Gastrocnemius medialis (tissue), 4 donors: ENCODE results near the gene KCNJ5. TPM values are rescaled to one million over a fixed set of nuclear protein-coding genes. Genes with fewer than 3 reads are reported as not detected.
"Not testable (repeated sequence)": the region's sequence is repeated elsewhere in the genome, so short reads cannot be mapped to it uniquely, and the experiment has no call there.

ENCODE experiments used
- ATAC-seq, 2 donors: fragments of 150-250 bp; one replicate each; pipeline ENCODE4 v1.9.1; 2016
- DNase-seq, 2 donors: peaks; one replicate each; pipeline ENCODE4 v3.0.0-alpha.2; 2019
- H3K27ac ChIP-seq, 4 donors: fragments of 200-600 bp; sonication (generic); 1 replicate in 1 of 4; 2 replicates in 3 of 4; pipeline ENCODE4 v1.5.1; 2016 to 2018; ENCODE audit warnings: mild to moderate bottlenecking in 2 of 4, moderate library complexity in 1 of 4
- H3K27me3 ChIP-seq, 3 donors: fragments of 200-600 bp; sonication (generic) in 2 of 3; 1 replicate in 1 of 3; 2 replicates in 2 of 3; pipeline versions ENCODE4 v1.5.1 to v1.6.0; 2016 to 2019; ENCODE audit warnings: mild to moderate bottlenecking in 1 of 3, moderate library complexity in 1 of 3
- H3K36me3 ChIP-seq, 2 donors: fragments of 200-600 bp; sonication (generic) in 1 of 2; one replicate each; pipeline ENCODE4 v1.5.1; 2017 to 2018
- H3K4me1 ChIP-seq, 2 donors: fragments of 200-600 bp; sonication (generic) in 1 of 2; one replicate each; pipeline ENCODE4 v1.5.1; 2016 to 2017; ENCODE audit warnings: mild to moderate bottlenecking in 2 of 2
- H3K4me3 ChIP-seq, 4 donors: fragments of 200-600 bp; sonication (generic) in 3 of 4; 1 replicate in 1 of 4; 2 replicates in 3 of 4; pipeline ENCODE4 v1.5.1; 2016 to 2019; ENCODE audit warnings: mild to moderate bottlenecking in 2 of 4
- H3K9me3 ChIP-seq, 3 donors: fragments of 200-600 bp; sonication (generic) in 2 of 3; 1 replicate in 1 of 3; 2 replicates in 2 of 3; pipeline ENCODE4 v1.5.1; 2016 to 2019
- POLR2A ChIP-seq, 2 donors: fragments of 450-650 bp; IDR thresholded peaks; one replicate each; pipeline ENCODE4 v1.6.1; 2017; ENCODE audit warnings: antibody characterized with exemption in 2 of 2, mild to moderate bottlenecking in 2 of 2, moderate library complexity in 2 of 2
- in situ Hi-C, 4 donors: fragments of 200-750 bp; cut with MboI; loops; one replicate each; pipeline versions ENCODE4 v1.15.0 to v1.8.0; 2017; ENCODE audit warnings: low sequenced_read_pairs in 4 of 4
- intact Hi-C: fragments of 100-400 bp; cut with DNase I; formaldehyde crosslinking; loops from one replicate; pipeline ENCODE4 v1.15.1; 2023; ENCODE audit warnings: low total_unique reads
- total RNA-seq, 4 donors: library from RNA; depleted of rRNA; stranded (reverse); fragments of >200 nt; gene quantifications; one replicate each; pipeline versions ENCODE4 v1.1.0 to v1.2.3, GENCODE V29; 2016
- TF ChIP-seq, protein P1 (sequence below), 5 experiments: fragments of 450-650 bp in 3 of 5; fragments of 200-600 bp in 2 of 5; sonication (generic) in 2 of 5; IDR thresholded peaks in 4 of 5; conservative IDR thresholded peaks in 1 of 5; 1 replicate in 4 of 5; 2 replicates in 1 of 5; pipeline ENCODE4 v1.5.1; 2016 to 2019; ENCODE audit warnings: antibody characterized with exemption in 5 of 5, mild to moderate bottlenecking in 3 of 5, moderate library complexity in 3 of 5

The KCNJ5 gene
- total RNA-seq, 4 donors from 2014 or later, result 0.24 to 0.46 TPM; not detected in 2

- no peak overlapping the region for H3K27ac ChIP-seq
- no peaks in the 10 kb centered on the region for H3K36me3 ChIP-seq
- in situ Hi-C loops, result loop anchor here in 1 of 4 donors (25.0 kb wide), 1 partner anchor 93 kb away; no protein-coding TSS in a partner anchor
- DNase-seq (no peak), ATAC-seq (no peak)
- H3K4me1 ChIP-seq, result no peaks in the 10 kb centered on the region
- no peaks in the 10 kb centered on the region for H3K9me3 ChIP-seq
- intact Hi-C loops, result no loop called here
- no peaks in the 10 kb centered on the region for H3K27me3 ChIP-seq
- no peak overlapping the region for H3K4me3 ChIP-seq
- TF ChIP-seq POLR2A (IDR thresholded peaks at IDR 0.05), result no peak
- TF ChIP-seq, protein P1, sequence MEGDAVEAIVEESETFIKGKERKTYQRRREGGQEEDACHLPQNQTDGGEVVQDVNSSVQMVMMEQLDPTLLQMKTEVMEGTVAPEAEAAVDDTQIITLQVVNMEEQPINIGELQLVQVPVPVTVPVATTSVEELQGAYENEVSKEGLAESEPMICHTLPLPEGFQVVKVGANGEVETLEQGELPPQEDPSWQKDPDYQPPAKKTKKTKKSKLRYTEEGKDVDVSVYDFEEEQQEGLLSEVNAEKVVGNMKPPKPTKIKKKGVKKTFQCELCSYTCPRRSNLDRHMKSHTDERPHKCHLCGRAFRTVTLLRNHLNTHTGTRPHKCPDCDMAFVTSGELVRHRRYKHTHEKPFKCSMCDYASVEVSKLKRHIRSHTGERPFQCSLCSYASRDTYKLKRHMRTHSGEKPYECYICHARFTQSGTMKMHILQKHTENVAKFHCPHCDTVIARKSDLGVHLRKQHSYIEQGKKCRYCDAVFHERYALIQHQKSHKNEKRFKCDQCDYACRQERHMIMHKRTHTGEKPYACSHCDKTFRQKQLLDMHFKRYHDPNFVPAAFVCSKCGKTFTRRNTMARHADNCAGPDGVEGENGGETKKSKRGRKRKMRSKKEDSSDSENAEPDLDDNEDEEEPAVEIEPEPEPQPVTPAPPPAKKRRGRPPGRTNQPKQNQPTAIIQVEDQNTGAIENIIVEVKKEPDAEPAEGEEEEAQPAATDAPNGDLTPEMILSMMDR (IDR thresholded peaks at IDR 0.05 in 4 of 5, conservative IDR thresholded peaks at IDR 0.05 in 1 of 5), result no peak
Observed at GRCh38 chr11:128919216-128919615, 28.1 kb downstream of the KCNJ5 start.

DNA sequence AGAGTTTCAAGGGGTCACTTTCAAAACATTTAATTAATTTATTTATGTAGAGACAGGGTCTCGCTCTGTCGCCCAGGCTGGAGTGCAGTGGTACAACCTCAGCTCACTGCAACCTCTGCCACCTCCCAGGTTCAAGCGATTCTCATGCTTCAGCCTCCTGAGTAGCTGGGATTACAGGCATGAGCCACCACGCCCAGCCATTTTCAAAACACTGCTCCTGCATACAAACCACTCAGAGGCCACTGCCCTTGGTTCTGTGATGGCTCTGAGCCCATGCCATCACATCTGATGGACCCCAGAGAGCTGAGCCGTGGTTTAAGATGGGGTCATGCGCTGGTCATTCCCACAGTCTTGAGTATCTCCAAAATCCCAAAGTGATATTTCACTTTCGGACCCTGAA is 28.5 kb downstream of the KCNJ5 start:
- H3K36me3 ChIP-seq, H3K27me3 ChIP-seq, H3K4me3 ChIP-seq, H3K9me3 ChIP-seq, DNase-seq, ATAC-seq, intact Hi-C loops, H3K4me1 ChIP-seq, H3K27ac ChIP-seq: not testable (repeated sequence)
- in situ Hi-C loops, result loop anchor here in 1 of 4 donors (25.0 kb wide), 1 partner anchor 93 kb away; no protein-coding TSS in a partner anchor

- Histone ChIP-seq H3K4me1 (no peaks in the 10 kb centered on the region), H3K27ac (no peak overlapping the region), H3K9me3 (no peaks in the 10 kb centered on the region), H3K4me3 (no peak overlapping the region), H3K36me3 (no peaks in the 10 kb centered on the region), H3K27me3 (no peaks in the 10 kb centered on the region)
- no peak for ATAC-seq
- DNase-seq, result no peak
- intact Hi-C loops (no loop called here), in situ Hi-C loops (loop anchor here in 1 of 4 donors (25.0 kb wide), 1 partner anchor 92 kb away; no protein-coding TSS in a partner anchor)
- no peak for TF ChIP-seq POLR2A (IDR thresholded peaks at IDR 0.05)
- TF ChIP-seq, protein P1 (IDR thresholded peaks at IDR 0.05 in 4 of 5, conservative IDR thresholded peaks at IDR 0.05 in 1 of 5), result no peak
Observed at GRCh38 chr11:128920666-128921065, 29.5 kb downstream of the KCNJ5 start.

DNA sequence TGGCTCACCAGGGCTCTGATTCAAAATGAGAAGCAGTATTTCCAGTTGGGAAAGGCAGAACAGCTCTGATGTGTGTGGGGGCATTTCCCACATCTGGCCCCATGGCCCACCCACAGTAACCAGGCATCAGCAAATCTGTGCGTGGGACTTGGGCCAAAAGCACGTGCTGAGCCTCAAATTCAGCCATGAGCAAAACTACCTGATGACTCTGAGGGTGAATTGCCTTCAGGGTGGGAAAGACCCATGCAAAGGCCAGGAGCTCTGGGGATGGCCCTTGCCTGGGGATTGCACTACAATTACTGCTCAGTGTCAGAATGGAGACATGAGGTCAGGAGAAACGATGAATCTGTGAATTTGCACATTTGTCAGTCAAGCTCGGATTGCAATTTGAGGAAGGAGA is 30.6 kb downstream of the KCNJ5 start:
- no peaks in the 10 kb centered on the region for H3K36me3 ChIP-seq
- H3K4me1 ChIP-seq, result no peaks in the 10 kb centered on the region
- no peak for DNase-seq
- no peaks in the 10 kb centered on the region for H3K27me3 ChIP-seq
- ATAC-seq, result no peak
- in situ Hi-C loops, result loop anchor here in 1 of 4 donors (25.0 kb wide), 1 partner anchor 91 kb away; no protein-coding TSS in a partner anchor
- intact Hi-C loops, result no loop called here
- H3K4me3 ChIP-seq, result no peak overlapping the region
- H3K27ac ChIP-seq, result no peak overlapping the region
- TF ChIP-seq, protein P1 (IDR thresholded peaks at IDR 0.05 in 4 of 5, conservative IDR thresholded peaks at IDR 0.05 in 1 of 5), result no peak
- no peak for TF ChIP-seq POLR2A (IDR thresholded peaks at IDR 0.05)
- no peaks in the 10 kb centered on the region for H3K9me3 ChIP-seq

- Histone ChIP-seq H3K4me3 (no peak overlapping the region), H3K9me3 (no peaks in the 10 kb centered on the region), H3K36me3 (no peaks in the 10 kb centered on the region), H3K27me3 (no peaks in the 10 kb centered on the region), H3K4me1 (no peaks in the 10 kb centered on the region), H3K27ac (no peak overlapping the region)
- TF ChIP-seq, protein P1 (IDR thresholded peaks at IDR 0.05 in 4 of 5, conservative IDR thresholded peaks at IDR 0.05 in 1 of 5), result no peak
- TF ChIP-seq POLR2A (IDR thresholded peaks at IDR 0.05), result no peak
- intact Hi-C loops, result no loop called here
- in situ Hi-C loops, result loop anchor here in 1 of 4 donors (25.0 kb wide), 1 partner anchor 88 kb away; no protein-coding TSS in a partner anchor
- DNase-seq, result no peak
- ATAC-seq, result no peak
Observed at GRCh38 chr11:128924104-128924503, 32.9 kb downstream of the KCNJ5 start.
